Heart left ventricle (tissue), 16 donors: ENCODE data around the gene SNAP25. TPM values are rescaled to one million over a fixed set of nuclear protein-coding genes. Genes with fewer than 3 reads are reported as not detected.

ENCODE experiments used
- ATAC-seq, 4 donors: fragments of 200-7000 bp; cut with Tn5 transposase; one replicate each; pipeline ENCODE4 v1.9.1; 2020 to 2022; ENCODE audit warnings: moderate library complexity in 4 of 4, mild to moderate bottlenecking in 3 of 4, moderate number of reproducible peaks in 1 of 4
- DNase-seq, 5 donors: peaks; one replicate each; pipeline ENCODE4 v3.0.0-alpha.2; 2020
- H3K27ac ChIP-seq, 12 donors: fragments of 200-600 bp; sonication (generic) in 4 of 12; one replicate each; pipeline versions ENCODE4 v1.5.0 to v1.8.0; 2016 to 2022; ENCODE audit warnings: mild to moderate bottlenecking in 2 of 12
- H3K27me3 ChIP-seq, 9 donors: fragments of 200-600 bp; sonication (generic) in 2 of 9; one replicate each; pipeline versions ENCODE4 v1.5.1 to v1.8.0; 2016 to 2022; ENCODE audit warnings: mild to moderate bottlenecking in 3 of 9
- H3K36me3 ChIP-seq, 9 donors: fragments of 200-600 bp; sonication (generic) in 2 of 9; one replicate each; pipeline versions ENCODE4 v1.5.0 to v1.8.0; 2018 to 2022; ENCODE audit warnings: mild to moderate bottlenecking in 2 of 9
- H3K4me1 ChIP-seq, 12 donors: fragments of 200-600 bp; sonication (generic) in 4 of 12; one replicate each; pipeline versions ENCODE4 v1.5.0 to v1.8.0; 2016 to 2022; ENCODE audit warnings: mild to moderate bottlenecking in 3 of 12
- H3K4me3 ChIP-seq, 12 donors: fragments of 200-600 bp; sonication (generic) in 4 of 12; one replicate each; pipeline versions ENCODE4 v1.5.0 to v1.8.0; 2017 to 2022; ENCODE audit warnings: mild to moderate bottlenecking in 9 of 12, moderate library complexity in 4 of 12
- H3K9me3 ChIP-seq, 12 donors: fragments of 200-600 bp; sonication (generic) in 4 of 12; one replicate each; pipeline versions ENCODE4 v1.5.0 to v1.8.0; 2016 to 2022; ENCODE audit warnings: mild to moderate bottlenecking in 1 of 12
- CTCF ChIP-seq, 12 donors: fragments of 200-600 bp; sonication (generic) in 4 of 12; IDR thresholded peaks; one replicate each; pipeline versions ENCODE4 v1.5.0 to v1.8.0; 2018 to 2022; ENCODE audit warnings: antibody characterized with exemption in 12 of 12, mild to moderate bottlenecking in 5 of 12
- POLR2A ChIP-seq, 2 donors: fragments of 450-650 bp; IDR thresholded peaks; one replicate each; pipeline ENCODE4 v1.6.1; 2017; ENCODE audit warnings: antibody characterized with exemption in 2 of 2, mild to moderate bottlenecking in 2 of 2, moderate library complexity in 2 of 2
- WGBS, 4 donors: extraction: QIAGEN DNeasy Blood & Tissue Kit in 2 of 4; methylation state at CpG; one replicate each; pipeline versions ENCODE4 v1.1.5 to v1.1.7; 2013 to 2018; 5-methylcytosine and 5-hydroxymethylcytosine counted together
- intact Hi-C, 10 donors: fragments of 100-400 bp; cut with DNase I; formaldehyde crosslinking; loops; one replicate each; pipeline versions ENCODE4 v1.11.1 to v1.14.2; 2022
- polyA plus RNA-seq, 2 donors: library from polyadenylated mRNA; stranded (reverse); fragments of 200-250 nt; gene quantifications; one replicate each; pipeline ENCODE4 v1.2.3, GENCODE V29; 2013
- total RNA-seq, 9 donors: library from RNA; depleted of rRNA in 2 of 9; stranded (reverse); fragments of >200 nt in 2 of 9; fragmentation: NEBNext Ultra II Directional in 3 of 9; extraction: Animal tissue kit (Norgen Biotek cat#: 25700) in 3 of 9; gene quantifications; one replicate each; pipeline versions ENCODE4 v1.1.0 to v1.2.4, GENCODE V29; 2016 to 2023
- donor health status: ischemic (EF 13 %, LVEDD 7.1; RV severe dilation, severe dysfunction).
- donor health status: healthy with polysubstance abuse.
- donor health status: DM: no; HTN: yes; CAD: no.
- donor health status: DM: no; HTN: no; CAD: no.
- donor health status: ischemic (EF 25% LVEDD 6.9; RV normal size, moderate dysfunction).
- donor health status: ischemic (EF 25% LVEDD 5.7; RV mildly dilated, moderate dysfunction).
- donor health status: healthy.
- donor health status: DM: yes; HTN: yes; CAD: no.
- donor health status: ischemic (EF 35%, LVEDD 5.7; RV mildly dilated, moderate dysfunction).
- donor health status: nonischemic (EF 11% LVEDD 7.7; RV severe dilation, severe dysfunction).
- donor health status: DM: yes; HTN: yes; CAD: no.
- donor health status: PGD.
- donor health status: ischemic (EF 29% LVEDD 5.4; RV normal size, mild dysfunction).
- donor health status: nonischemic (EF 23%, LVEDD 6.1; RV moderate dilation, normal function).

SNAP25 gene
- total and polyA plus RNA-seq, 11 donors, result 0.10 to 0.91 (median 0.40) TPM; not detected in 5

GRCh38 chr20:10194166-10194565 is 24.5 kb upstream of the SNAP25 start:
- H3K4me3 ChIP-seq, result no peak overlapping the region
- TF ChIP-seq CTCF (IDR thresholded peaks at IDR 0.05) (no peak), POLR2A (IDR thresholded peaks at IDR 0.05) (no peak)
- 78 to 86% (median 84%) methylated on average over 2 of the region's 2 CpGs for WGBS, 4 donors
- H3K4me1 ChIP-seq, result no peaks in the 10 kb centered on the region
- intact Hi-C loops, result no loop called here
- no peak overlapping the region for H3K27ac ChIP-seq
- no peak for DNase-seq
- H3K27me3 ChIP-seq, result no peaks in the 10 kb centered on the region
- H3K36me3 ChIP-seq, result no peaks in the 10 kb centered on the region
- ATAC-seq, result no peak
- no peaks in the 10 kb centered on the region for H3K9me3 ChIP-seq

DNA sequence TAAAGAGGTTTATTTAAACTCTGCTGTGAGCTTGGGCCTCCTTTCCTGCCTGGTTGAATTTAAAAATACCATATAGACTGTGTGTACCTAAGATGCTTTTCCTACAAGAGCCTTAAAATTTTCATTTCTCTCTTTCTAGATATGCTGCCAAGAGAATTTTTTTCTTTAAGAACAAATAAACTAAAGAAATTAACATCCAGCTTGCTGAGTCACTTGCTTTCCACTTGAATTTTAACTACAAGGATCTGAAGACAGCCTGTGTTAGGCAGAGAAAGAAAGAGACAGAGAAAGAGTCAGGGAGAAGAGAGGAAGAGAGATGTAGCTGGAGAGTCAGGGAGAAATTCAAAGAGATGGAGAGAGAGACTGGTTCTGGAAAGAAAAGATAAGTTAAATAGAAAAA is 18.3 kb upstream of the SNAP25 start:
- DNase-seq (no peak), ATAC-seq (no peak)
- Histone ChIP-seq H3K27ac (no peak overlapping the region), H3K27me3 (no peaks in the 10 kb centered on the region), H3K4me3 (no peak overlapping the region), H3K9me3 (no peaks in the 10 kb centered on the region), H3K36me3 (no peaks in the 10 kb centered on the region), H3K4me1 (no peaks in the 10 kb centered on the region)
- TF ChIP-seq CTCF (IDR thresholded peaks at IDR 0.05), result no peak
- no peak for TF ChIP-seq POLR2A (IDR thresholded peaks at IDR 0.05)
- intact Hi-C loops, result no loop called here

DNA sequence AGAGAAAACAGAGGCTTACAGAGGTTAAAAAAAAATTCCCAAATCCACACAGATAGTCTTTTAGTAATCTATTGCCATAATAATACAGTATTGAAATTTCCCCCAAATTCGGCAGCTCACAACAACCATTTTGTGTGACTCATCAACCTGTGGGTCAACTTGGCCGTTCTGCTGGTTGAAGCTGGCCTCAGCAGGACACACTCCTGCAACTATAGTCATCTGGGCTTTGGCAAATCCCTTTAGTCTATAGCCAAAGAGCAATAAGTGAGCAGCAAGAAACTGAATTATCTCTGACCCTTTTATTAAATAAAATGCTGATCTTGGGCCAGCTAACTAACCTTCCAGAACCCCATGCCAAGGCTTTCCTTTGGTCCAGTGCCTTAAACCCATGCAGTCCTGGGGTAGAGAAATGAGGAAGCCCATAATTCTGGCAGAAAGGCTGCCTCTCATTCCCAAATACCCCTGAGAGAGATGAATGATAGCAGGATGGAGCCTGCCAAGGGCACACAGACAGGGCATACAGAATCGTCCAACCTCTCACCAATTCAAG is 17.2 kb upstream of the SNAP25 start:
- Histone ChIP-seq H3K4me3 (no peak overlapping the region), H3K4me1 (no peaks in the 10 kb centered on the region), H3K36me3 (no peaks in the 10 kb centered on the region), H3K27ac (no peak overlapping the region), H3K9me3 (no peaks in the 10 kb centered on the region), H3K27me3 (peaks cover 0 to 2% (median 0%) of the 10 kb centered on the region in 9 donors)
- DNase-seq, result no peak
- no peak for ATAC-seq
- 46 to 70% (median 66%) methylated on average over 3 of the region's 3 CpGs for WGBS, 4 donors
- intact Hi-C loops, result no loop called here
- TF ChIP-seq POLR2A (IDR thresholded peaks at IDR 0.05) (no peak), CTCF (IDR thresholded peaks at IDR 0.05) (no peak)

DNA sequence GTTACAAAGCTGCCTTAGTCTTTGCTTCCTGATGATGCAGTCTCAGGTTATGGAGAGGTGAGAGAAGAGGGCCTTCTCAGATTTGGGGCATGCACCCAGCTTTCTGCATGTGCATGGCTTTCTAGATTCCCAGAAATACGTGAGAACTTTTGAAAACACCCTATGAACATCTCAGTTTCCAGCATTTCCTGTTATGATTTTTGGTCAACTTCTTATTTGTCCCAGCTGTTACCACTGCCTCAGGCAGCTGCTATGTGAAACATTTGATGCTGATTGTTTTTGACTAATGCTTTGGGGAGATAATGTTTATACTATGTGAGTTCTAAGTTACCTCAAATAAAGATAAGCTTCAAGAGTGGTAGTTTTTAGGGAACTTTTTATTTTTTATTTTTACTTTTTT is 9.5 kb upstream of the SNAP25 start:
- peaks cover 0 to 15% (median 0%) of the 10 kb centered on the region in 9 donors for H3K27me3 ChIP-seq
- 56 to 65% (median 57%) methylated on average over 1 of the region's 1 CpG for WGBS, 4 donors
- TF ChIP-seq CTCF (IDR thresholded peaks at IDR 0.05) (no peak), POLR2A (IDR thresholded peaks at IDR 0.05) (no peak)
- no peak overlapping the region for H3K27ac ChIP-seq
- no peak for ATAC-seq
- H3K9me3 ChIP-seq, result peaks cover 0 to 6% (median 0%) of the 10 kb centered on the region in 12 donors
- intact Hi-C loops, result no loop called here
- no peaks in the 10 kb centered on the region for H3K36me3 ChIP-seq
- DNase-seq, result no peak
- H3K4me1 ChIP-seq, result no peaks in the 10 kb centered on the region
- no peak overlapping the region for H3K4me3 ChIP-seq
